GM19099 (cell line): ENCODE measurements around the gene KIF1B.

Source experiments
- POLR2A ChIP-seq: IDR thresholded peaks from 3 replicates; pipeline ENCODE4 v1.6.1; 2011; ENCODE audit warnings: low read depth; ENCODE audit not compliant: insufficient read length; ENCODE audit errors: extremely low read depth

The KIF1B gene

GRCh38 chr1:10209905-10210810 lies at the start of gene KIF1B:
KIF1B (plus strand) TSS chr1:10210570; CDS start chr1:10232329, 21,759 bp downstream.
- TF ChIP-seq POLR2A: peak; percentile 68

GRCh38 chr1:10160907-10161490 lies 49.4 kb upstream of the KIF1B start:
- TF ChIP-seq POLR2A: no peak

- no peak for TF ChIP-seq POLR2A
Measured at GRCh38 chr1:10161541-10162290, 48.7 kb upstream of the KIF1B start.

DNA sequence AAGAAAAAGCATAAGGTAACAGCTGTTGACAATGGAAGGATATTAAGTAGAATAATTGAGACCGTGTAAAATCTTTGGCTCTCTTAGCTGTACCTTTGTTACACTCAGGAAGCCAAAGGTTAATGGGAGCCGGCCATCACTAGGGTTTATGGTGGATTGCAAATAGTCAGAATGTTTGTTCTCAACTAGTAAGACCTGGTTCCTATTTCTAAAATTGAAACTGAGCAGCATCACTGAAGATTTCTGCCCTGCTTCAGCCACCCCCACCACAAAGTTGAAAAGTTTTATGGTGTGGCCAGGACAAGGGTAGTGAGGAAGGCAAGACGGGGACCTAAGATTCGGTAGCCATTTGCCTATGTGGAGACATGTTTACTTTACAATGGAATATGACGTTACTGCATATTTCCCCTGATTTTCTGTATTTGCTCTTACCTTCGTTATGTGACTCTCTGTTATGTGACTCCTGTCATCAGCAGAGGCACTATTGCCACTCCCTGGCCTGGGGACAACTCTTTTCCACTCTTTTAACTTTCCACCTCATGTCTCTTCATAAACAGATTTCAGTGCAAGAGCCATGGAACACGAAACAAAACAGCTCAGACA lies 41.4 kb upstream of the KIF1B start:
- TF ChIP-seq POLR2A: no peak

- TF ChIP-seq POLR2A: no peak
Measured at GRCh38 chr1:10170239-10170574, 40.2 kb upstream of the KIF1B start.

DNA sequence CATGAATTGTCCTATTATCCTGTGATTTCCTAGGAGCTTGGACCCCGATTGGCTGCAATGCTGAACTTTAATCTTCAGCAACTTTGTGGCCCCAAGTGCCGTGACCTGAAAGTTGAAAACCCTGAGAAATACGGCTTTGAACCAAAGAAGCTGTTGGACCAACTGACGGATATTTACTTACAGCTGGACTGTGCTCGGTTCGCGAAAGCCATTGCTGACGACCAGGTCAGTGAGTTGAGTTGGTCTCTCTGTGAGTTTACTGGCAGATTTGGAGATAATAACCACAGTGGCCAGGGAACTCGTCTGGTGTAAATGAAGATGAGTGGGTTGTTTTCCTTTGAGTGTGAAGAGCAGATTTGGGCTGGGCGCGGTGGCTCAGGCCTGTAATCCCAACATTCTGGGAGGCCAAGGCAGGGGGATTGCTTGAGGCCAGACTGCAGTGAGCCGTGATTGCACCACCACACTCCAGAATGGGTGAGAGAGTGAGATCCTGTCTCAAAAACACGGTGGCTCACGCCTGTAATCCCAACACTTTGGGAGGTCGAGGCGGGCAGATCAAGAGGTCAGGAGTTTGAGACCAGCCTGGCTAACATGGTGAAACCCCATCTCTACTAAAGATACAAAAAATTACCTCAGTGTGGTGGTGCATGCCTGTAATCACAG lies 39.1 kb upstream of the KIF1B start:
- no peak for TF ChIP-seq POLR2A

GRCh38 chr1:10171995-10172669 lies 38.2 kb upstream of the KIF1B start:
- no peak for TF ChIP-seq POLR2A

DNA sequence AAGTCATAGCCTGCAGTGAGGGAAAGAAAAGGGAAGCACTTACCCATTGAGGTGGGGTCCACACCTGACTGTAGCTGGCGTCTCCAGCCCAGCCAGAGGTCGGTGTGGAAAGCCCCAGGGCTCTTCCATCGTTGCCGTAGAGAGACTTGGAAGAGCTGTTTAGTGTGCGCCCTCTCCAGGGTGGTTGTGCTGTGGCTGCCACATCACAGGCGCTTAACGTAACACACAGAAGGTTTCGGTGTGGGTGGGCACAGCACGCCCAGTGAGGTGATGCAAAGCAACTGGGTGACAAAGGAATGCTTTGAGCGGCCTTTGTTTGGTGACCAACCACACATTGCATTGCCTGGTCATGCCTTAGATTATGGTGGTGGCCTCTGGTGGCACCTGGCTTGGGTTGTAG lies 36.8 kb upstream of the KIF1B start:
- TF ChIP-seq POLR2A: no peak

DNA sequence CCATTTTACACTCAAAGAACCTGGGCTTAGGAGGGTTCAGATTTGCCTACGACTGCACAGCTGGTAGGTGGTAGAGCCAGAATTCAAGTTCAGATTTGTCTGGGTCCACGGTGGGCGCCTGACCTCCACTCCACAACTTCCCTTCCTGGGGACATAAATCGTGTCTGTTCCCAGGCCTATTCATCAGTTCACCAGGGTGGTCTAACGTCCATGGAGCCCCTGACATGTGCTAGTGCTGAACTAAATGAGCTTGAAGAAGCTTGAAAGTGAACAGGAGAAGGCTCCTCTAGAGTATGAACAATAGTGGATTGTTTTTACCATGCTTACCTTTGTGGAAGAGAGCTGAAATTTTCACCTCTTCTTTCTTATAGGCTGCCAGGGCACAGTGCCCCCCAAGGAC lies 32.5 kb upstream of the KIF1B start:
- TF ChIP-seq POLR2A: no peak

- TF ChIP-seq POLR2A: no peak
Measured at GRCh38 chr1:10178597-10179405, 31.6 kb upstream of the KIF1B start.

GRCh38 chr1:10179406-10180091 lies 30.8 kb upstream of the KIF1B start:
- TF ChIP-seq POLR2A: no peak

DNA sequence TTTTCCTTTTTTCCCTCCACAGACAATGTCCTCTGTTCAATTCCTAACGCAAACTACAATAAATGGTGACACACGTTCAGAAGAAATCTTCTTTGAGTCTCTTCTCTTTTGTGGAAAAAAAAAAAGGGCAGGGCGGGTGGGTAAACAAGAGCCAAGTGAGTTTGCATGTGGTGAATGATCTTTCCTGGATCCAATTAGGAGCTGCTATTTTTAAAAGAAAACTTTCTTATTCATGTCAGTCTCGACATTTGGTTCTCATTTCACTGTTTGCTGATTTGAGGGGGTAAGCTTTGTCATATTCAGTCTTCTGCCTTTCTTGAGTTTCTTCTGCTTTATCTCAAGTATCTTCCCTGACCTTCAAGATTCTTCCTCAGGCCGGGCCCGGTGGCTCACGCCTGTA lies 29.2 kb upstream of the KIF1B start:
- TF ChIP-seq POLR2A: no peak

GRCh38 chr1:10185759-10186158 lies 24.6 kb upstream of the KIF1B start:
- no peak for TF ChIP-seq POLR2A
